Duodenal mucosa (tissue), 2 donors: ENCODE data around the gene AKTIP.
A peak's percentile ranks its signal among the peaks of the same experiment; 100 is the strongest.

ENCODE experiments used
- H3K27ac ChIP-seq: one replicate; pipeline ENCODE4 v1.7.0; 2013; ENCODE audit warnings: low read depth, low read length
- H3K27me3 ChIP-seq, 2 donors: one replicate each; pipeline ENCODE4 v1.7.0; 2013; ENCODE audit warnings: low read length in 2 of 2, control low read depth in 1 of 2; ENCODE audit not compliant: insufficient read depth in 2 of 2, control insufficient read depth in 1 of 2
- H3K36me3 ChIP-seq, 2 donors: one replicate each; pipeline ENCODE4 v1.7.0; 2013; ENCODE audit warnings: low read length in 2 of 2, control low read depth in 1 of 2; ENCODE audit not compliant: insufficient read depth in 2 of 2, control insufficient read depth in 1 of 2
- H3K4me1 ChIP-seq, 2 donors: one replicate each; pipeline ENCODE4 v1.7.0; 2013; ENCODE audit warnings: low read length in 2 of 2, control low read depth in 1 of 2; ENCODE audit not compliant: insufficient read depth in 2 of 2, control insufficient read depth in 1 of 2
- H3K4me3 ChIP-seq, 2 donors: one replicate each; pipeline ENCODE4 v1.7.0; 2013; ENCODE audit warnings: low read length in 2 of 2, low read depth in 1 of 2
- H3K9ac ChIP-seq, 2 donors: one replicate each; pipeline ENCODE4 v1.7.0; 2013; ENCODE audit warnings: low read length in 2 of 2, low read depth in 1 of 2
- H3K9me3 ChIP-seq, 2 donors: one replicate each; pipeline ENCODE4 v1.7.0; 2013; ENCODE audit warnings: low read length in 2 of 2, control low read depth in 1 of 2; ENCODE audit not compliant: control insufficient read depth in 1 of 2

The AKTIP gene

DNA sequence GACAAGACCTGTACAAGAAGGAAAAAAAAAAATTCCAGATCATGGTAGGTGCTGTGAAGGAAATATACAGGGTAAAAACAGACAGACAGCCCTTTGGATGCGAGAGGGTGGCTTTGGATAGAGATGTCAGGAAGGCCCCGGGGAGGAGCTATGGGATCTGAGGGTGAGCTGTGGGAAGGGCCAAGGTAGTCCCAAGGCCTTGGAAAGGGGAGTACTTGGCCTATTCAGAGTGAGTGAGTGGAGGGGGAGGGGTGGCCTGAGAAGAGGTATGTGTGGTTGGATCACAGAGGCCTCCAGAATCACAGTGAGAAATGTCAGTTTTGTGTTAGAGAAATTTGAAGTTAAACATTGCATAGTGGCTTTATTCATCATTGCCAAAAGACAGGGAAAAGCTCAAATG, 31.2 kb upstream of the AKTIP start:
- no peaks in the 10 kb centered on the region for H3K27me3 ChIP-seq
- no peak overlapping the region for H3K27ac ChIP-seq
- H3K4me1 ChIP-seq = no peaks in the 10 kb centered on the region
- no peak overlapping the region for H3K9ac ChIP-seq
- H3K4me3 ChIP-seq = no peak overlapping the region
- no peaks in the 10 kb centered on the region for H3K36me3 ChIP-seq
- no peaks in the 10 kb centered on the region for H3K9me3 ChIP-seq

DNA sequence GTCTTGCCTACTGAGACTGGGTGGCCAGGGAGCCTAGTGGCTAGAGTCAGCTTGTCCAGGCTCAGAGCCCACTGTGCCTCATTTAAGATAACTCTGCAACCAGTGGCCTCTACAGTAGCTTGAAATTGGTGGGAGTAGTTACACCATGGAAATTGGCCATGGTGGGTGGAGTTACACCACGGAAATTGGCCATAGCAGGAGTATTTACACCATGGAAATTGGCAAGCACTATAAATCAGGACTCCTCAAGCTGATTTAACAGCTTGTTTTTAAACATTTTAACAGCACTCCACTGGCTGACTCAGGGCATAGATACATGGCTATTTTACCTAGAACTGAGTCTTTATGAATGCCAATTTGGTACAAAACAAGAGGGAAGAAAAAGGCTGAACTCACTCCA, 27.7 kb upstream of the AKTIP start:
- Histone ChIP-seq H3K4me3 (no peak overlapping the region), H3K27ac (no peak overlapping the region), H3K9ac (no peak overlapping the region), H3K27me3 (no peaks in the 10 kb centered on the region), H3K36me3 (no peaks in the 10 kb centered on the region), H3K9me3 (no peaks in the 10 kb centered on the region), H3K4me1 (no peaks in the 10 kb centered on the region)

DNA sequence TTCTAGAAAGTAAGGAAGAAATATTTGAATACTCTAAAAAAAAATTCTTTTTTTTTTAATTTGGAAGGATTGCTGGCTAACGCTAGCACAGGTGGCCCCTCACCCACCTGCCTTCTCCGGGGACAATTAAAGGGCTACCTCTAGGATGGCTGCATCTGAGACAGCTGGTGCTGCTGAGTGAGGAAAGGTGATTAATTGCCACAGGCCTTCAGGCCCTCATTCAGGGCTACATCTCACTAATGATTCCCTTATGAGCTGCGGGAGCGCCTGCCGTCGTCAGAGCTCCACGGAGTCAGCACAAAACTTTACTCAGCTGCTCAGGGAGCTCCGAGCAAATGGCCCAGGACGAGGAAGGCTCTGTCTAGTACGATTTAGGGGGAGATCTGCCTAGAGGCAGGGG, 27.0 kb upstream of the AKTIP start:
- Histone ChIP-seq H3K9me3 (no peaks in the 10 kb centered on the region), H3K27ac (no peak overlapping the region), H3K27me3 (no peaks in the 10 kb centered on the region), H3K9ac (no peak overlapping the region), H3K4me1 (no peaks in the 10 kb centered on the region), H3K4me3 (no peak overlapping the region), H3K36me3 (no peaks in the 10 kb centered on the region)

DNA sequence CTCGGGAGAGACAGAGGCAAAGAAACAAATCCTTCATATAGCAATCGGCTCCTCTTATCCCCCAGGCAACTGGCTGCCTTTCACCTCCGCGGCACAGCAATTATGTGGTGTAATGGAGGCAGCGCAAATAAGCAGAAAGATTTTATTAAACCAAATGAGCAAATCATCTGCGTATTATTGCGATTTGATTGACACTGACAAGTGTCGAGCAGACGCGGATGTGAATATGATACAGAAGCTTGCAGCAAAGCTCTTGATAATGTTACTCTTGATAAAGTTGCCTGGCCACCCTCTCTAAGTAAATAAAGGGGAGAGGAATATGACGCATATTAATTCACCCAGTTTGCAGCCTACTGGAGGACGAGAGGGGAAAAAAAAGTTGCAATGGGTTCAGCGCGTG, 26.5 kb upstream of the AKTIP start:
- H3K27ac ChIP-seq = no peak overlapping the region
- no peaks in the 10 kb centered on the region for H3K27me3 ChIP-seq
- H3K9me3 ChIP-seq = no peaks in the 10 kb centered on the region
- H3K4me1 ChIP-seq = no peaks in the 10 kb centered on the region
- H3K9ac ChIP-seq = no peak overlapping the region
- H3K36me3 ChIP-seq = no peaks in the 10 kb centered on the region
- H3K4me3 ChIP-seq = no peak overlapping the region

DNA sequence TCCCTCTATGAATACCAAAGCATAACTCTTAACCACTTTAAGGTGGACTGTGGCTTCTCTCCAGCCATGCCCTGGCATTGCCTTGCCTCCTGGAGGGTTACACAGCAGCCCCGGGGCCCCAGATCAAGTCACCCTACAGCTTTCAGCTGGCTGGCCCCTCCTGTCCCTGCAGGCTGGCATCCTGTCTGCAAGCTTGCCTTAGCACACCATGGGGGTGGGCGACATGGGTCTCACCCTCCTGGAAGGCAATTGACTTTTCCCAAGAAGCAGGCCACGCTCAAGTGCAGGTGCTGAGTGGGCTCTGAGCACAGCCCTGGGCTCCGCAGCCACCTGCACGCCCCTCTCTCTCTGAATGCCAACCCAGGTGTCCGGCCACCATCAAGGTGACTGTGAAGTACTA, 25.8 kb upstream of the AKTIP start:
- no peaks in the 10 kb centered on the region for H3K4me1 ChIP-seq
- no peaks in the 10 kb centered on the region for H3K9me3 ChIP-seq
- H3K36me3 ChIP-seq = no peaks in the 10 kb centered on the region
- H3K9ac ChIP-seq = no peak overlapping the region
- H3K4me3 ChIP-seq = no peak overlapping the region
- H3K27me3 ChIP-seq = no peaks in the 10 kb centered on the region
- no peak overlapping the region for H3K27ac ChIP-seq

DNA sequence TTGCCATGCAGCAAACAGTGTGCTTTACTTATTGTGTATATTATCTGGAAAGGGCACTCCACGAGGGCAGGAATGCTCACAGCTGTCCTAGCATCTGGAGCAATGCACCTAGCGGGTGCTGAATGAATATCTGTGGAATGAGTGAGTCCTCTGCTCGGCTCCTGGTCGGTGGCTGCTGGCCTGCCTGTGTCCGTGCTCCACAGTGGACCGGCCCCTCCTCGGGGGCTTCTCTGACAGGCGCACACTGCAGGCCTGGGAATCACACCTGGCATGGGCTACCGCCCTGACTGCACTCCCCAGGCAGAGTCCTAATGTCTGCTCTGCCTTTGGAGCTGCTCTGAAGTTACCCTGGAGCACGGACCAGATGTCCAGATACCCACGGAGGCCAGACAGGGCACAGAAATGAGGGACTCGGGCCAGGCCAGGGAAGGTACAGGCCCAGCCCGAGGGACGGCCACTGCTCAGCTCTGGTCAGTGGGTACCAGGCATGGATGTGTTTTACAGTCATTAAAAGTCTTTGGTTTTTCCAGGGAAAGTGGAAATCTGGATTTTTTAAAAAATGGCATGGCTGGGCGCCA, 21.1 kb upstream of the AKTIP start:
- Histone ChIP-seq H3K9me3 (no peaks in the 10 kb centered on the region), H3K27ac (no peak overlapping the region), H3K27me3 (no peaks in the 10 kb centered on the region), H3K9ac (no peak overlapping the region), H3K36me3 (no peaks in the 10 kb centered on the region), H3K4me1 (peaks cover 0 to 2% of the 10 kb centered on the region in 2 donors), H3K4me3 (no peak overlapping the region)

DNA sequence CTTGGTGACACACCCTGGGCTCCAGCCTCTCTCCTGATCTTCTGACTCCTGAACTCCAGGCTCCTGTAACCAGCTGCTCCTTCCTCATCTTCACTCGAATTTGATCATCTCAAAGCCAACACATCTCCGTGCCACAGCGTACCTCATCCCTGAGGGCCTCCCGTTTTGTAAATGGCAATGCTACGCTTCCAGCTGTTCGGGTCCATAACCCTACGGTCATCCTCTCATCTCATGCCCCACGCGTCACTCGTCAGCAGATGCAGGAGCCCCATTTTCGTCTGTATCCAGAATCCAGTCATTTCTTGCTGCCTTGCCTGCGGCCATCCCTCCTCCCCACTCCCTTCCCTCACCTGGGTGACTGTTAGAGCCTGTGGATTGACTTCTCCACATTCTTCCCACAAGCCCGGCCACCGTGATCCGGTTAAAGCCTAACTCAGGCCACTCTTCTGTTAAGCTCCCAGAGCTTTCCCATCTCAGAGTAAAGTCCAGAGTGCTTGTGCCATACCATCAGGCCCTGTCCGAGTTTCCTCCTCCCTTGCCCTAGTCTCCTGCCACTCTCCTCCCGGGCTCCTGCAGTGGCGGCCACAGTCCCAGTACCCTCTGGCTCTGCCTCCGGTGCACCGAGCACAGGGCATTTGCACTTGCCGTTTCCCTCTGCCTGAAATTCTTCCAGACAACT, 20.3 kb upstream of the AKTIP start:
- Histone ChIP-seq H3K27me3 (no peaks in the 10 kb centered on the region), H3K9me3 (no peaks in the 10 kb centered on the region), H3K4me3 (no peak overlapping the region), H3K9ac (no peak overlapping the region), H3K36me3 (no peaks in the 10 kb centered on the region), H3K4me1 (peaks cover 0 to 3% of the 10 kb centered on the region in 2 donors), H3K27ac (no peak overlapping the region)

DNA sequence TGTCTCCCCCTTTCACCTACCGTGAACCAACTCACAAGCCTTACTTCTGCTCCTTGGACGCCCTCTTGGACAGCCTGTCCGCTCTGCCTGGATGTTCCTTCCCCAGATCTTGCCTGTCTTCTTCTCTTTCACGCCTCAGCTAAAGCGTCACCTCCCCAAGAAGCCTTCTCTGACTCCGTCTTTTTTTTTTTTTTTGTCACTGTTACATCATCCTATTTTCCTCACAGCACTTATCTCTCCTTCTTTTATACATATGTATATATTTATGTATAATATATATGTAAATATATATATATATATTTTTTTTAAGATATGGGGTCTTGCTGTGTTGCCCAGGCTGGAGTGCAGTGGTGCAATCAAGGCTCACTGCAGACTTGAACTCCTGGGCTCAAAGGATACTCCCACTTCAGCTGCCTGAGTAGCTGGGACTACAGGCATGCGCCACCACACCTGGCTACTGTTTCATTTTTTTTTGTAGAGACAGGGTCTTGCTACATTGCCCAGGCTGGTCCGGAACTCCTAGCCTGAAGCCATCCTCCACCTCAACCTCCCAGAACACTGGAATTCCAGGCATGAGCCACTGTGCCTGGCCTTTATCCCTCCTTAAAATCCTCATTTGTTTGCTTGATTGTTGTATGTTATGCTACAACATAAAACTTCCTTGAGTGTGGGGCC, 16.5 kb upstream of the AKTIP start:
- Histone ChIP-seq H3K27ac (peak overlapping the region; percentile 36), H3K27me3 (no peaks in the 10 kb centered on the region)

DNA sequence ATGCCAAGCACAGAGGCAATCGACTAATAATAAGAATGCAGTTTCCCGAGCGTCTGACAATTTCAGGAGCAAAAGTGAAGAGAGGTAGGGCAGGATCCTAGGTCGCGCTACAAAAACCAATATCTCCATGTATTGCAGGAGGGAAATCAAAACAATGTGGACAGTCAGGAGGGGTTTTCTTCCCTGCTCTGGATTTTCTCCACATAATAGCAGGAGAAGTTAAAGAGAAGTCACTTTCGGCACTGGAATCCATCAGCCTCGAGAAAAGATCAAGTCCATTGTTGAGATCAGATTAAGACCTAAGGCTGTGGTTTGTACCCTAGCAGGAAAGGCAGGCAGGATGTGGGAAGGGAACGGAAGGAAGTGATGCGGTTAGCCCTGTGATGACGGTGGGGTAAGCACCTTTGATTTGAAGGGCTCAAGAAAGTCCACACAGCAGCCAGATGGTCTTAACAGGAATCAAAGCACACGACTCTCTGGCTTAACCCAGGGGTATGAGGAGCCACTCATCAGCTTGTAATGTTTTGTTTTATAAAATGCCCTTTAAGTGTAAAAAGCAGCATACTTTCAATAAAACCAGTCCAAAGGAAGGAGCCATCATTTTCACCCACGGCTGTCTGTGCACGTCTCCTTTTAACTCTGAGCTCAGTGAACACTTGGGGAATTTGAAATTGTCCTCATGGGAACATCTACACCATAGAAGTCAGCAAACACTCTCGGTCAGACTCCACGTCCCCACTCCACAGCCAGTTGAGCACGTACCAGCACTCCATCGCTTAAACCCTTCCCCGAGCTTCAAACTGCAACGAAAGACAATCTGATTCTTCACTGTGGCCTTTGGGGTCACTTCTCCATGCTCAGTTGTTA, 15.8 kb upstream of the AKTIP start:
- Histone ChIP-seq H3K4me1 (peaks cover 3 to 8% of the 10 kb centered on the region in 2 donors), H3K4me3 (peak overlapping the region in 1 of 2 donors; percentile 22), H3K9me3 (no peaks in the 10 kb centered on the region), H3K27ac (peak overlapping the region; percentile 36), H3K9ac (no peak overlapping the region), H3K27me3 (no peaks in the 10 kb centered on the region), H3K36me3 (no peaks in the 10 kb centered on the region)

More for the DNA sequence above, 16.5 kb upstream of the AKTIP start:
- no peak overlapping the region for H3K9ac ChIP-seq
- no peak overlapping the region for H3K4me3 ChIP-seq
- H3K9me3 ChIP-seq = no peaks in the 10 kb centered on the region
- H3K4me1 ChIP-seq = peaks cover 3 to 8% of the 10 kb centered on the region in 2 donors
- H3K36me3 ChIP-seq = no peaks in the 10 kb centered on the region

DNA sequence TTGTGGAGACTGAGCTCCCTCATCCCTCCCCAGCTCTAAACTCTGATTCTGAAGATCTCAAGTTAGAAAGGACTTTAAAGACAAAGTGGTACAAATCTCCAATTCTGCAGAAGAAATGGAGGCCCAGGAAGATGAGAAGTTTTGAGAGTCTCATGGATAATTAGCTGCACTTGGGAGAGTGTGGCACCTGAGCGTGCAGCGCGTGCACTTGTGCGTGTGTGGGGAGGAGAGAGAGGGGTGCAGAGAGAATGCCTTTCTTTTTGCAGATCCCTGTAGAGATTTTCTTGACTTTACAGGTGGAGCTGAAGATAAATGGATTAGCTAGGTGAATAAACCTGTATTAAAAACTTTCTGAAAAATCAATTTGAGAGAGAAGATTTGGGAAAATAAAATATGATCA, 14.8 kb upstream of the AKTIP start:
- no peaks in the 10 kb centered on the region for H3K27me3 ChIP-seq
- no peaks in the 10 kb centered on the region for H3K9me3 ChIP-seq
- H3K4me3 ChIP-seq = no peak overlapping the region
- H3K27ac ChIP-seq = no peak overlapping the region
- H3K36me3 ChIP-seq = no peaks in the 10 kb centered on the region
- peaks cover 3 to 8% of the 10 kb centered on the region in 2 donors for H3K4me1 ChIP-seq
- no peak overlapping the region for H3K9ac ChIP-seq
